Panc1 (cell line): ENCODE data around the gene DCAF15.

Experiments used
- POLR2AphosphoS5 ChIP-seq: IDR thresholded peaks from 2 replicates; pipeline ENCODE4 v1.6.1; 2012; ENCODE audit warnings: mild to moderate bottlenecking, low read depth, low read length, moderate library complexity
- SIN3A ChIP-seq: IDR thresholded peaks from 2 replicates; pipeline ENCODE4 v1.6.1; 2012; ENCODE audit warnings: low read depth, mild to moderate bottlenecking, low read length, moderate library complexity, borderline replicate concordance; ENCODE audit not compliant: insufficient read depth
- TCF7L2 ChIP-seq: IDR thresholded peaks from 2 replicates; pipeline ENCODE4 v1.6.1; 2011; ENCODE audit warnings: mild to moderate bottlenecking, low read depth, low read length, inconsistent platforms
- TF ChIP-seq, protein P1 (sequence below): fragments of 450-650 bp; IDR thresholded peaks from 2 replicates; pipeline ENCODE4 v1.5.1; 2017; ENCODE audit warnings: mild to moderate bottlenecking
- TF ChIP-seq, protein P2 (sequence below), 2 experiments: IDR thresholded peaks; 2 replicates each; pipeline ENCODE4 v1.6.1; 2011 to 2012; ENCODE audit warnings: low read depth in 2 of 2, control low read depth in 1 of 2, low read length in 1 of 2, mild to moderate bottlenecking in 1 of 2, moderate library complexity in 1 of 2; ENCODE audit not compliant: insufficient read depth in 1 of 2

DNA sequence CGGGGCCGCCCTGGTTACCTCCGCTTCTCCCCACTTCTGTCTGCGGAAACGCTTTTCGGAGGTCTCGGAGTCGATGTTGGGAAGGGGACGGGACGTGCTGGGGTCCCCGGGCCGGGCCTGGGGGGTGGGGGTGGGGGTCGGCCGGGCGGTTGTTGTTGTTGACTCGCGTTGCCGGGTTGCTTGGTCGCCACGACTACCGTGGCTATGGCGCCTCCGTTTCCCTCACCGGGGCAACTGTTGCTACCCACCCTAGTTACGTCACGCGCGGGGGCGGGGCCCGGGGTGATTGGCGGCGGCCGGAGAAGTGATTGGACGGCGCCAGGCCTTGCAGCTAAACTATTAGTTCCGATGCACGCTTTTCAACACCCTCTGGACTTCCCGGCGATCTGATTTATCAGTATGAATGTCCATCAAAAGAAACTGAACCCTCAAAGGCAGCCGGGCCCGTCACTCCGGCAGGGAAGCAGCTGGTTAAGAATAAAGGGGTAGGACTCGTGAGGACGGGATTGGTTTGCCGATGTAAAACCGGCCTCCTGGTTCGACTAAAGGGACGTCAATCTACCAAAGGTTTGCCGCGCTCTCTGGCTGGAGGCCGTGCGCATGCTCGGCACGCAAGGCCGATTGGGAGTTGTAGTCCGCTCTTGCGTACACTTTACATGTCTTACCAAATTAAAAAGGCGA lies 53.9 kb downstream of the DCAF15 start, which contains the start of gene RFX1:
- TF ChIP-seq, protein P1, sequence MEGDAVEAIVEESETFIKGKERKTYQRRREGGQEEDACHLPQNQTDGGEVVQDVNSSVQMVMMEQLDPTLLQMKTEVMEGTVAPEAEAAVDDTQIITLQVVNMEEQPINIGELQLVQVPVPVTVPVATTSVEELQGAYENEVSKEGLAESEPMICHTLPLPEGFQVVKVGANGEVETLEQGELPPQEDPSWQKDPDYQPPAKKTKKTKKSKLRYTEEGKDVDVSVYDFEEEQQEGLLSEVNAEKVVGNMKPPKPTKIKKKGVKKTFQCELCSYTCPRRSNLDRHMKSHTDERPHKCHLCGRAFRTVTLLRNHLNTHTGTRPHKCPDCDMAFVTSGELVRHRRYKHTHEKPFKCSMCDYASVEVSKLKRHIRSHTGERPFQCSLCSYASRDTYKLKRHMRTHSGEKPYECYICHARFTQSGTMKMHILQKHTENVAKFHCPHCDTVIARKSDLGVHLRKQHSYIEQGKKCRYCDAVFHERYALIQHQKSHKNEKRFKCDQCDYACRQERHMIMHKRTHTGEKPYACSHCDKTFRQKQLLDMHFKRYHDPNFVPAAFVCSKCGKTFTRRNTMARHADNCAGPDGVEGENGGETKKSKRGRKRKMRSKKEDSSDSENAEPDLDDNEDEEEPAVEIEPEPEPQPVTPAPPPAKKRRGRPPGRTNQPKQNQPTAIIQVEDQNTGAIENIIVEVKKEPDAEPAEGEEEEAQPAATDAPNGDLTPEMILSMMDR: no peak
- TF ChIP-seq POLR2AphosphoS5 (no peak), TCF7L2 (peak; percentile 87), SIN3A (peak; percentile 68; the same call in 1 of the 2 replicates)
- TF ChIP-seq, protein P2, sequence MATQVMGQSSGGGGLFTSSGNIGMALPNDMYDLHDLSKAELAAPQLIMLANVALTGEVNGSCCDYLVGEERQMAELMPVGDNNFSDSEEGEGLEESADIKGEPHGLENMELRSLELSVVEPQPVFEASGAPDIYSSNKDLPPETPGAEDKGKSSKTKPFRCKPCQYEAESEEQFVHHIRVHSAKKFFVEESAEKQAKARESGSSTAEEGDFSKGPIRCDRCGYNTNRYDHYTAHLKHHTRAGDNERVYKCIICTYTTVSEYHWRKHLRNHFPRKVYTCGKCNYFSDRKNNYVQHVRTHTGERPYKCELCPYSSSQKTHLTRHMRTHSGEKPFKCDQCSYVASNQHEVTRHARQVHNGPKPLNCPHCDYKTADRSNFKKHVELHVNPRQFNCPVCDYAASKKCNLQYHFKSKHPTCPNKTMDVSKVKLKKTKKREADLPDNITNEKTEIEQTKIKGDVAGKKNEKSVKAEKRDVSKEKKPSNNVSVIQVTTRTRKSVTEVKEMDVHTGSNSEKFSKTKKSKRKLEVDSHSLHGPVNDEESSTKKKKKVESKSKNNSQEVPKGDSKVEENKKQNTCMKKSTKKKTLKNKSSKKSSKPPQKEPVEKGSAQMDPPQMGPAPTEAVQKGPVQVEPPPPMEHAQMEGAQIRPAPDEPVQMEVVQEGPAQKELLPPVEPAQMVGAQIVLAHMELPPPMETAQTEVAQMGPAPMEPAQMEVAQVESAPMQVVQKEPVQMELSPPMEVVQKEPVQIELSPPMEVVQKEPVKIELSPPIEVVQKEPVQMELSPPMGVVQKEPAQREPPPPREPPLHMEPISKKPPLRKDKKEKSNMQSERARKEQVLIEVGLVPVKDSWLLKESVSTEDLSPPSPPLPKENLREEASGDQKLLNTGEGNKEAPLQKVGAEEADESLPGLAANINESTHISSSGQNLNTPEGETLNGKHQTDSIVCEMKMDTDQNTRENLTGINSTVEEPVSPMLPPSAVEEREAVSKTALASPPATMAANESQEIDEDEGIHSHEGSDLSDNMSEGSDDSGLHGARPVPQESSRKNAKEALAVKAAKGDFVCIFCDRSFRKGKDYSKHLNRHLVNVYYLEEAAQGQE (IDR thresholded peaks at IDR 0.05; ENCODE audit: insufficient read depth in 1 of 2, low read depth in 2 of 2, low read length in 1 of 2): no peak
